Suprapubic skin (tissue), 3 donors: ENCODE data around the gene XXYLT1.

ENCODE experiments used
- POLR2AphosphoS5 ChIP-seq, 3 donors: sonication (generic); formaldehyde crosslinking; IDR thresholded peaks; one replicate each; pipeline ENCODE4 v1.6.1; 2017; ENCODE audit warnings: antibody characterized with exemption in 3 of 3
- TF ChIP-seq, protein P1 (sequence below), 2 donors: fragments of 200-600 bp in 1 of 2; fragments of 450-650 bp in 1 of 2; sonication (generic) in 1 of 2; IDR thresholded peaks; one replicate each; pipeline ENCODE4 v1.5.1; 2016 to 2019; ENCODE audit warnings: antibody characterized with exemption in 2 of 2, mild to moderate bottlenecking in 1 of 2, moderate library complexity in 1 of 2

DNA sequence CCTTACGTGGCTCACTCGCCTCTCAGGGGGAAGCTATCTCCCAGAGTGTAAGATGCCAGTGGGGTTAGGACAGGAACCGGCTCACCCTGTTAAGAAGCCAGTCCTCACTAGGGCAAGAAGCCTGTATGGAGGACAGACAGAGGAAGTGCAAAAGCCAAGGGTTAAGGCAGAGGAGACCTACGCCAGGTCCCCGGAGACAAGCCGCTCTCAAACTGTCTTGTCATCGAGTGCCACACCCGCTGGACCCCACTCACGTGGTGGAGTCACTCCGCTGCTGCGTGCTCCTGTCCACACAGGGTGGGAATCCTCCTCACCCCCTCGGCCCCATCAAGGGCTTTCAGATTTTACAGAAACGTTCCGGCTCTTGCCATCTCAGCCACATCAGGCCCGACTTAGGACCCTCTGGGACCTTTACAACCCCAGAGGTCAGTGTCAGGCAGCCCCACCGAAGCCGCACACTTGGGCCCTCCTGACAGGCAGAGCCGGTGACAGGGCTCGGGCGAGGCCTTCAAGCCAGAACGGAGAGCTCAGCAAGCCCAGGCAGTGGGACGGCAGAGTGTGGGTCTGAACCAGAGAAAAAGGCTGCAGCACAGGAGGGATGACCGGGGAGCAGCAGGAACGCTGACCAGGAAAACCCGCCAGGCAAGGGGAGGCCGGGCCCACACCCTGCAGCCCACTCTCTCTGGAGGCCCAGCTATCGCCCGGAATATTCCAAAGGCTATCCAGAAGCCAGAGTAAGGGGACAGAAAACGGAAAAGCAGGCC lies 61.7 kb downstream of the XXYLT1 start:
- TF ChIP-seq, protein P1, sequence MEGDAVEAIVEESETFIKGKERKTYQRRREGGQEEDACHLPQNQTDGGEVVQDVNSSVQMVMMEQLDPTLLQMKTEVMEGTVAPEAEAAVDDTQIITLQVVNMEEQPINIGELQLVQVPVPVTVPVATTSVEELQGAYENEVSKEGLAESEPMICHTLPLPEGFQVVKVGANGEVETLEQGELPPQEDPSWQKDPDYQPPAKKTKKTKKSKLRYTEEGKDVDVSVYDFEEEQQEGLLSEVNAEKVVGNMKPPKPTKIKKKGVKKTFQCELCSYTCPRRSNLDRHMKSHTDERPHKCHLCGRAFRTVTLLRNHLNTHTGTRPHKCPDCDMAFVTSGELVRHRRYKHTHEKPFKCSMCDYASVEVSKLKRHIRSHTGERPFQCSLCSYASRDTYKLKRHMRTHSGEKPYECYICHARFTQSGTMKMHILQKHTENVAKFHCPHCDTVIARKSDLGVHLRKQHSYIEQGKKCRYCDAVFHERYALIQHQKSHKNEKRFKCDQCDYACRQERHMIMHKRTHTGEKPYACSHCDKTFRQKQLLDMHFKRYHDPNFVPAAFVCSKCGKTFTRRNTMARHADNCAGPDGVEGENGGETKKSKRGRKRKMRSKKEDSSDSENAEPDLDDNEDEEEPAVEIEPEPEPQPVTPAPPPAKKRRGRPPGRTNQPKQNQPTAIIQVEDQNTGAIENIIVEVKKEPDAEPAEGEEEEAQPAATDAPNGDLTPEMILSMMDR (IDR thresholded peaks at IDR 0.05): no peak
- TF ChIP-seq POLR2AphosphoS5 (IDR thresholded peaks at IDR 0.05): no peak
